ENCODE measurements around the gene DLG2. TPM values are rescaled to one million over a fixed set of nuclear protein-coding genes. Genes with fewer than 3 reads are reported as not detected.

DLG2 gene
- total RNA-seq, 2 experiments from 2014 or later: 1.3 to 1.7 TPM

Other genes starting within 250 kb of the DLG2 start
- gene TMEM126B, start 1.2 kb upstream of the DLG2 start, total RNA-seq: 10 to 100 TPM; 48.8 to 50.3 TPM
- 10 to 100 TPM; 31.8 to 35.6 TPM for gene TMEM126A, start 20.6 kb upstream of the DLG2 start, total RNA-seq
- 10 to 100 TPM; 66.0 to 68.4 TPM for gene CREBZF, start 37.8 kb upstream of the DLG2 start, total RNA-seq
- 1 to 10 TPM; 1.1 to 1.7 TPM for gene CCDC89, start 58.9 kb upstream of the DLG2 start, total RNA-seq
- 10 to 100 TPM; 93.0 to 99.2 TPM for gene SYTL2, start 183.8 kb upstream of the DLG2 start, total RNA-seq
- gene CCDC83, start 228.0 kb upstream of the DLG2 start, total RNA-seq: not detected

All from activated CD4-positive, alpha-beta memory T cell treated with anti-CD3 and anti-CD28 coated beads, Interleukin-2, amount 10 ng/mL, durations not matched to agents 7 days and 5 days (primary cell).